ENCODE measurements around the gene NUP93. TPM values are rescaled to one million over a fixed set of nuclear protein-coding genes. Genes with fewer than 3 reads are reported as not detected.

The NUP93 gene
- total and polyA plus RNA-seq, 2 of the 8 experiments (the other 6 are each of a cell fraction or from before 2014, with no cell fraction given): 147 to 201 TPM

GRCh38 chr16:56874800-56875199, 144.9 kb downstream of the NUP93 start:
- no peaks in the 10 kb centered on the region for H3K9me3 ChIP-seq (ENCODE audit: insufficient read depth in 2 of 2, low read depth in 1 of 2, low read length in 1 of 2)
- no peak overlapping the region for H2BK120ac ChIP-seq (replicated peaks; ENCODE audit: low read depth, low read length)
- H3K4me1 ChIP-seq (replicated peaks in 1 of 4; ENCODE audit: control insufficient read depth in 3 of 4, insufficient read depth in 4 of 4, low read length in 3 of 4): no peaks in the 10 kb centered on the region
- no peak overlapping the region for H2BK5ac ChIP-seq (ENCODE audit: low read depth, low read length)
- H3K79me1 ChIP-seq (ENCODE audit: low read depth, low read length): no peaks in the 10 kb centered on the region
- no peak overlapping the region for H2BK20ac ChIP-seq (ENCODE audit: low read length)
- no peak overlapping the region for H2BK15ac ChIP-seq (ENCODE audit: low read length)
- H3K27me3 ChIP-seq (replicated peaks in 1 of 4; ENCODE audit: control insufficient read depth in 3 of 4, extremely low read depth in 1 of 4, insufficient read depth in 3 of 4, low read length in 3 of 4): no peaks in the 10 kb centered on the region
- no peaks in the 10 kb centered on the region for H3K23me2 ChIP-seq (ENCODE audit: low read depth, low read length)
- no peak overlapping the region for H3K14ac ChIP-seq (ENCODE audit: insufficient read length)
- peaks cover 0 to 2% of the 10 kb centered on the region in 2 experiments for H4K20me1 ChIP-seq (replicated peaks in 1 of 2; ENCODE audit: control insufficient read depth in 1 of 2, insufficient read depth in 2 of 2, low read length in 2 of 2)
- H3K18ac ChIP-seq (ENCODE audit: extremely low read depth, low read length): no peak overlapping the region
- no peaks in the 10 kb centered on the region for H3K36me3 ChIP-seq (ENCODE audit: control insufficient read depth in 2 of 4, insufficient read depth in 4 of 4, low read length in 3 of 4)
- H3K4me2 ChIP-seq (ENCODE audit: insufficient read depth in 1 of 2, low read depth in 2 of 2, low read length in 2 of 2): no peak overlapping the region
- no peak overlapping the region for H3K56ac ChIP-seq (replicated peaks; ENCODE audit: insufficient read length, low read depth, low read length)
- no peak for FAIRE-seq
- no peak overlapping the region for H2AFZ ChIP-seq (ENCODE audit: low read length)
- no peak overlapping the region for H3K9ac ChIP-seq (replicated peaks in 1 of 4; ENCODE audit: extremely low read depth in 1 of 4, low read depth in 3 of 4, low read length in 3 of 4)
- H3K27ac ChIP-seq (ENCODE audit: low read depth, low read length): no peak overlapping the region
- no peak overlapping the region for H4K8ac ChIP-seq (ENCODE audit: extremely low read depth, insufficient read depth, low read length)
- no peak overlapping the region for H3K23ac ChIP-seq (ENCODE audit: insufficient read length)
- no peak overlapping the region for H2BK12ac ChIP-seq (ENCODE audit: low read depth, low read length)
- no peak overlapping the region for H4K91ac ChIP-seq (replicated peaks; ENCODE audit: insufficient read length, low read length)
- H3K4ac ChIP-seq (replicated peaks; ENCODE audit: insufficient read length, low read depth, low read length): no peak overlapping the region
- no peak overlapping the region for H2AK5ac ChIP-seq (ENCODE audit: low read depth, low read length)
- H3K4me3 ChIP-seq (ENCODE audit: extremely low read depth in 1 of 4, insufficient read depth in 2 of 4, low read depth in 3 of 4, low read length in 4 of 4): no peak overlapping the region
- POLR2A ChIA-PET (ENCODE audit: partially characterized antibody): interaction anchor here (0.9 to 5.7 kb wide), 6 partner anchors 12 to 65 kb away, joined by 3 to 28 read pairs (median 3); partner anchors contain the start of gene HERPUD1
- WGBS, 2 experiments (ENCODE audit: extremely low coverage in 1 of 2, insufficient coverage in 1 of 2, insufficient read length in 1 of 2, insufficient replicate concordance in 2 of 2, low coverage in 1 of 2, low lambda C conversion rate in 2 of 2, missing lambda C conversion rate in 1 of 2): 90% methylated on average over 7 of the region's 11 CpGs; no CpG with 5 or more reads in 1 of the 2 experiments
- no peak for DNase-seq (ENCODE audit: low read depth in 1 of 2, low spot score in 2 of 2)
- H3K79me2 ChIP-seq (ENCODE audit: control insufficient read depth in 1 of 2, insufficient read depth in 2 of 2, low read length in 2 of 2): no peaks in the 10 kb centered on the region
- no peak overlapping the region for H4K5ac ChIP-seq (ENCODE audit: insufficient read length, low read depth, low read length)
- CTCF ChIA-PET (ENCODE audit: partially characterized antibody): interaction anchor here (0.6 to 4.2 kb wide), 9 partner anchors 10 to 348 kb away, joined by 3 to 31 read pairs (median 3); partner anchors contain the start of gene SLC12A3
- TF ChIP-seq POU5F1 (IDR thresholded peaks at IDR 0.05; ENCODE audit: low read depth, low read length) (no peak), CREB1 (IDR thresholded peaks at IDR 0.05) (no peak), SP1 (IDR thresholded peaks at IDR 0.05; ENCODE audit: low read depth, low read length) (no peak)

Measured in H1 (cell line).